ENCODE results near the gene ACTR1B.
"Not testable (repeated sequence)": the region's sequence is repeated elsewhere in the genome, so short reads cannot be mapped to it uniquely, and the experiment has no call there.

ACTR1B gene

GRCh38 chr2:97663962-97664635, at the start of gene ACTR1B:
ACTR1B (minus strand) TSS chr2:97664044; CDS start chr2:97663890, 154 bp downstream.
- DNase-seq: peak; percentile 97

GRCh38 chr2:97712693-97713295, 49.0 kb upstream of the ACTR1B start:
- DNase-seq: no peak

GRCh38 chr2:97712175-97712574, 48.3 kb upstream of the ACTR1B start:
- DNase-seq: not testable (repeated sequence)

- DNase-seq: no peak
Measured at GRCh38 chr2:97711394-97711711, 47.5 kb upstream of the ACTR1B start.

GRCh38 chr2:97708608-97709007, 44.8 kb upstream of the ACTR1B start:
- no peak for DNase-seq

GRCh38 chr2:97708048-97708380, 44.2 kb upstream of the ACTR1B start:
- DNase-seq: no peak

- DNase-seq: no peak
Measured at GRCh38 chr2:97707362-97708047, 43.7 kb upstream of the ACTR1B start.

- no peak for DNase-seq
Measured at GRCh38 chr2:97706708-97707345, 43.0 kb upstream of the ACTR1B start.

- no peak for DNase-seq
Measured at GRCh38 chr2:97706112-97706511, 42.3 kb upstream of the ACTR1B start.

GRCh38 chr2:97704989-97705388, 41.1 kb upstream of the ACTR1B start:
- DNase-seq: no peak

GRCh38 chr2:97703741-97704140, 39.9 kb upstream of the ACTR1B start:
- DNase-seq: no peak

- DNase-seq: no peak
Measured at GRCh38 chr2:97702731-97703470, 39.1 kb upstream of the ACTR1B start.

GRCh38 chr2:97701851-97702465, 38.1 kb upstream of the ACTR1B start:
- DNase-seq: no peak

GRCh38 chr2:97701186-97701585, 37.3 kb upstream of the ACTR1B start:
- no peak for DNase-seq

- DNase-seq: peak; percentile 8
Measured at GRCh38 chr2:97699765-97700444, 36.1 kb upstream of the ACTR1B start.

- no peak for DNase-seq
Measured at GRCh38 chr2:97698530-97698929, 34.7 kb upstream of the ACTR1B start.

GRCh38 chr2:97697252-97698235, 33.7 kb upstream of the ACTR1B start:
- peak; percentile 43 for DNase-seq

- DNase-seq: no peak
Measured at GRCh38 chr2:97695744-97696143, 31.9 kb upstream of the ACTR1B start.

- DNase-seq: no peak
Measured at GRCh38 chr2:97693476-97693875, 29.6 kb upstream of the ACTR1B start.

- no peak for DNase-seq
Measured at GRCh38 chr2:97691166-97691565, 27.3 kb upstream of the ACTR1B start.
